Cerebellar cortex (tissue), 1 donor: ENCODE results near the gene TICRR.
A peak's percentile ranks its signal among the peaks of the same experiment; 100 is the strongest.

Source experiments
- DNase-seq: peaks from one replicate; pipeline ENCODE4 v3.0.0-alpha.2; 2015; ENCODE audit warnings: low spot score

The TICRR gene

DNA sequence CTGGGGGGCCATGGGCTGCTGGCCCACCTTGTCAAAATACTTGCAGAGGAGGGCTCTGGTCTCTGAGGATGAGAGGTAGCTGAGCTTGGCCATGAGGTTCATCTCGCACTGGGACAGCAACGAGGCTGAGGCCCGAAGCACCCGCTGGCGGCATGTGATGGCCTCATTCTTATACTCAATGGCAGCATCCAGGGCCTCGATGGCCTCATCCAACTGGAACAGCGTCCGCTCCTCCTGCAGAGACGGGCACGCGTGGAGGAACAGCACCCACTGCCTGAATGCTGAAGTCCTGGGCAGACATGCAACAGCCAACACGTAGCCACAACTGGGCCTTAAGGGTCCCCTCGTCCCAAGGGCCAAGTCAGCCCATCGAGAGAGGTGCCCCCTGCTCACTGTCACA, 55.0 kb downstream of the TICRR start:
- no peak for DNase-seq

DNA sequence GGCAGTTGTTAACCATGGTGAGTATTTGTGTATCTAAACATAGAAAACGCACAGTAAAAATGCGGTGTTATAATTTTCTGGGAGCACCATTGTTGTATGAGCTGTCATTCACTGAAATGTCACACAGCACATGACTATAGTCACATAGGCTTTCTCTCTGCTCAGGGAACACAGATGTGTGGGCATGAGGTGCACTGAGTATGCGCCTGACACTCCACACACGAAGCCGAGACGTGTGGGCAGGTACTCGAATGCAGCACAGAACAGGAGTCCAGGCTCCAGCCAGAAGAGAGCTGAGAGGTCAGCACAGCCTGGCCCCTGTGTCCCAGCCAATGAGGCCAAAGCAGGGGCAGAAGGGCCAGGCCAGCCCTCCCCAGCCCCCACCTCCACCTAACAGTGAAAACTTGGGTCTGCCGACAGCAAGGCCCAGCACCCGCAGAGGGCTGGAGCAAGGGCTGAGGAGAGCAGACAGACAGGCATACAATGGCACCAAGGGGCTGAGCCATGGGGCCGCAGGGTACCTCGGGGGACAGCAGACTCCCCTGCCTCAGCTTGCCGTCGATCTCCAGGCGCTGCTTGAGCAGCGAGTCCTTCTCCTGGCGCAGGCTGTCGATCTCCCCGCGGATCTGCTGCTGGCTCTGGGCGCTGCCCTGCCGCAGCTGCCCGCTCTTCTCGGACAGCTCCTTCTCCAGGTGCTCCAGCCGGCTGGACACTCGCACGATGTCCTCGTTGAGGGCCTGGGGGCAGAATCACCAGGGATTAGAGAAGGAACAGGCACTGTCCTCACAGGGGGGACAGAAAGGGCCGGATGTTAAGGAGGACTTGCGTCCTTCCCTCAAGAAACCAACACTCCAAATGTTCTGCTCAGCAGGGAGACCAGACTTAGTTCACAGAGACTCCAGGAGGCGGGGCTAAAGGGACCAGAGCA, 56.0 kb downstream of the TICRR start:
- no peak for DNase-seq

DNA sequence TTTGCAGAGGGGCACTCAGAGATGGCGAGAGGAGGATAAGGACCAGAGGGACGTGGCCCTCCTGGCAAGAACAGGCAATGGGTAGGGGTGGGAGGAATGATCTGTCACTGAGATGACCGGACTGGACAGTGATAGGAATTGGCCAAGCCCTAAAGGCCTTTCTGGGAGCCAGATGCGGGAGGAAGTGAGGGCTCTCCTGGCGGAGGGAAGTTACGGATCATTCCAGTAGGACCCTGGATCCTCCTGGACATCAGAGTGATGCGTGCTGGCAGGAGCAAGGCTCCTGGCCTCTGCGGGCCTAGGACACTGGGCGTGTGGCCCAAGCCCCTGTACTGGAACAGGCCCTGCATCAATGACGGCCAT, 56.6 kb downstream of the TICRR start:
- no peak for DNase-seq

DNA sequence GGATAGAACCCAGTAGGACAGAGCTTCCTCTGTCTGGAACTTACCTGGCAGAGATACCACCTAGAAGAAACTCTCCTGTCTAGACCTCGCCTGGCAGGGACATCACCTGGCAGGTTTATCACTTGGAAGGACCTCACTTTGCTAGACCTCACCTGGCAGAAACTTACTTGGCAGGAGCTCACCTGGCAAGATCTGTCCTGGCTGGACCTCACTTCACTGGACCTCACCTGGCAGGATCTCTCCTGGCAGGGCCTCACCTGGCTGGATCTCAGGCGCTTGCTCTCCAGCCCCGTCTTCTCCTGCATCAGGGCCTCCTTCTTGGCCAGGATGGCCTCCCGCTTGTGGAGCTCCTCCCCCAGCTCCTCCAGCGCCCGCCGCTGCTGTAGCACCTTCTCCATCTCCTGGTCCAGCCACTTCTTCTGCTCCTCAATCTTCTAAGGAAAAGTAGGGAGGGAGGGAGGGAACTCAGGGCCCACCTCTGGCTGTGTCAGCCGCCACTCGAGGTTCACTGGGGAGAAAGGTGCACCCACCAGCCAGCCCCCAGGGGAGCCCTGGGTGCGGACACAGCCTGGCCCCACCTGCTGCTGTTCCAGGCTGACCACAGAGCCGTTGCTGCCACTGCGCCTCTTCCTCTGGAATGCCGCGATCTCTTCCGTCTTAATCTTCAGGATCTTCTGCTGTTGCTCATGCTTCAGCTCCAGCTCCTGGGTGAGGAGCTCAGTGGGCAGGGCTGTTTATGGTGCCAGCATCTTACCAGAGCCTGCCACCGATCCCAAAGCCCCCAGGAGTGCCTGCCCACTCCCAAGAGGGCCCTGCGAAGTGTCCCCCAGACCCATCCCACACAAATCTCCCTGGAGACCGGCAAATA, 57.5 kb downstream of the TICRR start:
- DNase-seq, result no peak

DNA sequence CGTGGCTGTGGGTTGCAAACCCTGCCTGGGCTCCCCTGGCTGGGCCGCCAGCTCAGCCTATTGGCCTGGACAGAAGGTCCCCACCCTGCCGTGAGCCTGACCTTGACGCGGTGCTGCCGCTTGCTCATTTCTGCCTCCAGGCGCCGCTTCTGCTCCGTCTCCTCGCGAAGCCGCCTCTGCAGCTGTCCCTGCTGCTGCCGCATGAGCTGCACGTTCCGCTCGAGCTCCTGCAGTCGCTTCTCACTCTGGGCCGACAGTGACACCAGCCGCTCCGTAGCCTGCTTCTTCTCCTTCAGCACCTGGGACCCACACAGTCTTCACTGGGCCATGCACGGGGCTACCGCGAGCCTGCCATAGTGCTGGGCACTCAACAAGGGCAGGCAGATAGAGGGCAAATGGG, 58.3 kb downstream of the TICRR start:
- no peak for DNase-seq

DNA sequence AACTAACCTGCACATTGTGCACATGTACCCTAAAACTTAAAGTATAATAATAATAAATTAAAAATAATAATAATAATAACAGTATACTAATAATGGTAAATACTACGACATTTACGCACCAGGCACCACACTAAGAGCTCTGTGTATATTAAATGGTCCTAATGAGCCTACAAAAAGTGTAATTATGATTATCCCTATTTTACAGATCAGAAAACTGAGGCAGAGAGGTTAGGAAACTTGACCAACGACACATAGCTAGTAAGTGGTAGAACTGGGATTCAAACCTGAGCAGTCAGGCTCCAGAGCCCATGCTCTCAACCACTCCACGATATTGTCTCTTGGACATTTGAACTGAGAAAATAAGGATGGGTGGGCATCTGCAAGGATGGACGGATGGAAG, 65.0 kb downstream of the TICRR start:
- DNase-seq, result no peak

DNA sequence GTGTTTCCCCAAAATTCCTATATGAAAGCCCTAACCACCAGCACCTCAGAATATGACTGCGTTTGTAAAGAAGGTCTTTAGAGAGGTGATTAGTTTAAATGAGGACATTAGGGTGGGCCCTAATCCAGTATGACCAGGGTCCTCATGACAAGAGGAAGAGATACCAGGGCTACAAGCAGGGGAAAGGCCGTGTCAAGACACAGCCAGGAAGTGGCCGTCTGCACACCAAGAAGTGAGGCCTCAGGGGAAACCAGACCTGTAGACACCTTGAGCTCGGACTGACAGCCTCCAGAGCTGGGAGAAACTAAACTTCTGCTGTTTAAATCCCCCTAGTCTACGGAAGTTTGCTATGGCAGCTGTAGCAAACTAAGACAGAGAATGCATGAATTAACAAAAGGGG, 65.8 kb downstream of the TICRR start:
- no peak for DNase-seq

DNA sequence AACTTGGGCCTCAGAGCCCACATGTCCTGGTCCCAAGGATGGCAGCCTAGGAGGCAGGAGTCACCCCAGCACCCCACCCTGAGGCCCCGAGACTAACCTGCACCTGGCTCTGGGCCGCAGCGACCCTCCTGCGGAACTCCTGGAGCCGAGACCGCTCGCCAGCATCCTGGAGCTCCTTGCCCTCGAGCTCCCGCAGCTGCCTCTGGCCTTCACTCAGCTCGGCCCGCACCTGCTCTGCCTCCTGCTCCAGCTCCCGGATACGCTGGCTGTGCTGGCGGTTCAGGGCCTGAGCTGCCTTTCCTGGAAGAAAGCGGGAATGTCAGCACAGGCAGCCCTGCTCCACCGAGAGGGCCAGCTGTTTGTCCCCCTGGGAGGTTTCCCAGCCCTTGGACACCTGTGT, 66.8 kb downstream of the TICRR start:
- DNase-seq, result no peak

DNA sequence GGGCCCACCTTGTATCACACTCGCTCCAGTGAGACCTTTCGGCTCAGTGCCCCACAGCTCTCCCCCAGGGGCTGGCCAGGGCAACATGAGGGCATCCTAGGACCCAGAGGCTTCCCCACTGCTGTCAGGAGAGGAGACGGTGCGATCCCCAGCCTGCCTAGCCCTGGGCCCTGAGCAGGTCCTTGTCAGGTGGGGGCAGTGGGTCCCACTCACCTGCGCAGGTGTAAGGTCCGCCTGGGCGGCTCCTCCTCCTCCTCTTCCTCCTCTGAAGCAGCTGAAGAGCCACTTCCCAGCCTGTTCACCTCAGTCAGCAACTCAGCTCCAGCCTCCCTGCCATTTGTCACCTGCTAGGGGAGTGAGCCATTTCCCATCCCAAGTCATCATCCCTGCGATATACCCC, 70.4 kb downstream of the TICRR start:
- DNase-seq, result no peak

DNA sequence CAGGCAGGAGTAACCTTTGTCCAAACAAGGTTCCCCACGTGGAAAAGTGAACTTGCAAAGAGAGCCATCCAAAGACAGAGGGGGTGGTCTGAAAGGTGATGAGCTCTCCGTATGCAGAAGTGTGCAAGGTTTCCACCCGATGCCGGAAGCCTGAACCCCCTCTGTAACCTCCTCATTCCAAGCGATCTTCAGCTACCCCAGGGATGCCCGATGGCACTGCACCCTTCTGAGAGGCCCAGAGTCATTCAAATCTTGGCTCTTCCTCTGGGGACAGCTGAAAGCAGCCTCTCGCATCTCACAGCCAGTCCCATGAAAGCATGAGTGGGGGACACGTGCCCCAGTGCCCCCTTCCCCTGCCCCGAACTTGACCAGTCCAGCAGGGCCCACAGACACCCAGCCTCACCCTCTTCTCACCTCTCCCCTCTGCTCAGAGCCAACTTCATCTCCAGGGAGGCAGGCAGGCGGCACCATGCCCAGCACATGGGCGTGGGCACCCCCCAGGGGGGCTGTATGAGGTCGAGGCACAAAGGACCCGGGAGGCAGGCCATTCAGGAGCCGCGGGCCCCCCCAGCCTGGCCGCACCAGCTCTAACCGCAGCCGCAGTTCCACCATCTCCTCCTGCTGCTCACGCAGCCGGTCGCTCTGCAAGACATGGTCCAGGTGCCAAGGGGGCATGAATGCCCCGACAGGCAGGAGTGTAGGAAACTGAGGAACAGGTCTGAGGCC, 71.3 kb downstream of the TICRR start:
- no peak for DNase-seq

DNA sequence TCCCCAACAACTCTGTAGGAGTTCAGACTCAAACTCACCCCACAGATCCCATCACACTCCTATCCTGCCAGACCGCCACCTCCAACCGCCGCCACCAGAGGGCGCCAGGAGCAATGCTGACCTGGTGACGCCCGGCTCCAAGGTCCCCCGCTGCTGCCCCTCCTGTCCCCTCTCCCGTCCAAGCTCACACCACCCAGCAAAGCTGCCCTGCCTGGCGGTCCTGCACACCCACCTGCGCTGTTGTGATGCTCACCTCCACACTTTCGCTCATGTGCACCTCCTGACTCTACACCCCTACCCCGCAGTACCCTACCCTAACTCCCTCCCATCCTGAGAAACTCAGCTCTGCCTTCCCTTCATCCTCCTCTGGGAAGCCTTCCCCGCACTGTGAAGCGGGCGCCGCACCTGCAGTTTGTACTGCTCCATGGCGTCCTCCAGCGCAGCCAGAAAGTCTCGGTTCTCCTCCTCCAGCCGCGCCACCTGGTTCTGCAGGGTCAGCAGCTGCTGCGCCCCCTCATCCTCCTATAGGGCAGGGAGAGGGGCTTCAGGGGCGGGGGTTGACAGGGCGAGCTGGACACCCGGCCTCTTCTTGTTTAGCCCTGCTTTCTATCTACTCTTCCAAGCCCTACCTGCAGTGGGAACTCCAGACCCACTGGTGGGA, 72.1 kb downstream of the TICRR start:
- peak; percentile 54 for DNase-seq

DNA sequence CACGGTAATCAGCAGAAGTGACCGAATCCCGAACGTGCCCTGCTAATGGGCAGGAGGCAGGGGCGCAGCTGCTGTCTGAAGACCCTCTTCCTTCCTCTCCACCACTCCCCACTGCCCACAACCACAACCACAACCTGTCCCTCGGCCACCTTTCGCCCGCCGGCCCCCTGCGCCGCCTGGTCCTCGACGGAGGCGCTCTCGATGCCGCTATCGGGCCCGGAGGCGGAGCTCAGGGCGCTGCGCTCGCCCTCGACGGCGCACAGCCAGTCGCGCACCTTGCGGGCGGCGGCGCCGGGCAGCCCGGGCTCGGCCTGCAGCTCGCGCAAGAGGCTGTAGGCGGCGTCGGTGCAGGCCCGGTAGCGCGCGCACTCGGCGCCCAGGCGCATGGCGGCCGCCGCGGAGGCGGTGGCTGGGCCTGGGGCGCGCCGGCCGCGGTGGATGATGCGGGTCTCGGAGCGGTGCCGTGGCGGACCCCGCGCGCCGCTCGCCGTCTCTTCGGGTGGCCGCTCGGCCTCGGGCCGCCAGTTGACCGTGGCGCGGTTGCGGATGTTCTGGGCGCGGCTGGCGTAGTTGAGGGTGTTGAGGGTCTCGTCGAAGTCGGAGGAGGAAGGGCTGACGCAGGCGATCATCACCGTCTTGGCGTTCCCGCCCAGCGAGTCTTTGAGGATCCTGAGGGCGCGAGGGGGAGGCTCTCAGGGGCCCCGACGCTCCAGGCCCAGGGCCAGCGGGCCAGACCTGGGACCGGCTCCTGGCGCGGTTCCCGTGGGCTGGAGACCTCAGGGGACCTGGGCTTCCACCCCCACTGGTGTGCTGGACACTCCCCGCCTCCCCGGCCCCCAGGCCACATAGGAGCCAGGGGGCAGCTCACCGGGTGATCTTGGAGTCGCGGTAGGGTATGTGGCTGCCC, 73.1 kb downstream of the TICRR start:
- no peak for DNase-seq

DNA sequence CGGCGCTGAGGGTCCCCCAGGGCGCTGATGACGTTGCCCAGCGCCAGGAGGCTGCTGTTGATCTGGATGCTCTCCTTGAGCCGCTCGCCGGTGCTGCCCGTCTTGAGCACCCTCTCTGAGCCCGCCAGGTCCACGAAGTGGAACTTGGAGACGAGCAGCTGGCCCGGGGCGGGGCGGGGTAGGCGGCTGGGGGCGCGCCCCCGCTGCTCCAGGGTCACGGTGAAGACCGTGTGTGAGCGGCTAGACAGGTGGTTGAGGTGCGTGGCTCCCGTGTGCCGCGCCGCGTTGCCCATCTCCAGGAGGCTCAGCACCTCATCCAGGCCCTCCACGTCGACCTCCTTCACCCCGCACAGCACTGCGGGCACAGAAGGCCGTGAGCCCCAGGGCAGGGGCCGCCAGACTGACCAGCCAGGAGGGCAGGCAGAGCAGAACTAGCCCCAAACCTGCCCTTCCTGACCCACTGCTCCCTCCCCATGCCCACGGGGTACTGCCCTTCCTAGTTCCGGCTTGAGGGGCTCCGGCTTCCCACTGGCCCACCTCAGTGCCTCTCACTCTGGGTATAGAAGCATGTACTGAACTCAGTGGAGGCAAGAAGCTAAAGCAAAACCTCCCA, 73.8 kb downstream of the TICRR start:
- no peak for DNase-seq

DNA sequence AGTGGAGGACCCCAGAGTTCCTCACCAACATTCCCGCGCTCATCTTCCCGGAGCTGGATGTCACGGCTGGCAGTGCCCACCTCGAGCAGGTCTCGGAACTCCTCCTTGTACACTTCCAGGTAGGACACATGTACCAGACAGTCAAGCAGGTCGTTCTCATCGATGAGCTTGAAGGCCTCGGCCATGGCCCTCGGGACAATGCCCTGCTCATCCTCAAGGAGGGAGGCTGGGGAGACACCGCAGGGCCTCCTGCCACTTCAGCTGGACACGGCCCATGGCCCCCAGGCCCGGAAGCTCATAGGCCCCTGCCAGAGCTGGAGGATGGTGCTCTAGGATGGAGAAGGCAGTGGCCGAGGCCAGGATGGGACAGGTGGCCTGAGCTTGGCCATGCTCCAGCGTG, 74.4 kb downstream of the TICRR start:
- DNase-seq, result no peak

DNA sequence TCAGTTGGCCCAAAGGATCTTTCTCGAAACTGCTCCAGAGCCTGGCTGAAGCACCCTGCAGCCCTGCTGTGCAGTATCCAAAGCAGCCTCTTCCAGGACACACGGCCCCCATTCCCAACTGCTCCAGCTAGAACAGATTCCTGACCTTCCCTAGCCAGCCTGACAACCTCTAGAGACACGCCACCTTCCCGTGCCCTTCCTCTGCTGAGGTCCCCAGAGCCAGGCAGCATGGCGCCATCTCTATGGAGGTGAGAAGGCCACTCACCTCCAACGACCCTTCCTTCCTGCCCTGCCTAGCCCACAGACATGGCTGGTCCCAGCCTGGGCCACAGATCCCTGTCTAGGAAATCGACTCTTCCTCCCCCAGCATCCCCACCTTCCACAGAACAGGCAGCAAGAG, 76.9 kb downstream of the TICRR start:
- DNase-seq, result no peak

DNA sequence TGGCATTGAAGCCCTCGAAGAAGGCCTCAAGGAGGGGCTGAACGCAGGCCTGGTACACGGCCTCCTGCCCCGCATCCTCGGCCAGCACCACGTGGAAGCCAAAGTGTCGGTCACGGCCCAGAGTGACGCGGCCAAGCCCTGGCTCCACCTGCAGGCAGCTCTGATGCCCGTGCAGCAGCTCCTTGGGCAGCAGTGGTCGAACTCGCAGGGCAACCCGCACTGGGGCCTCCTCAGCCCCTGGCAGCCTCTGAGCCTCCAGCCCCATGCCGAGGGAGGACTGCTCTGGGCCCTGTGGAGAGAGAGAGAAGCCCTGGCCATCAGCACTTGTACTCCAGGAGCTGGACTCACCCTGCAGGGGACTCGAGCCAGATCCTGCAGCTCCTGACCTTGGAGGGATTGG, 77.4 kb downstream of the TICRR start:
- DNase-seq, result no peak

DNA sequence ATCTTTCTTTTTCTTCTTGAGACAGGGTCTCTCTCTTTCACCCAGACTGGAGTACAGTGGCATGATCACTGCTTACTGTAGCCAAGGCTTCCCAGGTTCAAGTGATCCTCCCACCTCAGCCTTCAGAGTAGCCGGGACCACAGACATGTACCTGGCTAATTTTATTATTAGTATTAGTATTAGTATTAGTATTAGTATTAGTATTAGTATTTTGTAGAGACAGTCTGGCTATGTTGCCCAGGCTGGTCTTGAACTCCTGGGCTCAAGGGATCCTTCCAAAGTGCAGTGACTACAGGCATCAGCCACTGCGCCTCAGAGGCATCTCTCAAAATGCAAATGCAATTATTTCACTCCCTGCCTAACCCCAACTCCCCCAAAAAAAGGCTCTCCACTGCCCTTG, 78.3 kb downstream of the TICRR start:
- DNase-seq, result no peak

DNA sequence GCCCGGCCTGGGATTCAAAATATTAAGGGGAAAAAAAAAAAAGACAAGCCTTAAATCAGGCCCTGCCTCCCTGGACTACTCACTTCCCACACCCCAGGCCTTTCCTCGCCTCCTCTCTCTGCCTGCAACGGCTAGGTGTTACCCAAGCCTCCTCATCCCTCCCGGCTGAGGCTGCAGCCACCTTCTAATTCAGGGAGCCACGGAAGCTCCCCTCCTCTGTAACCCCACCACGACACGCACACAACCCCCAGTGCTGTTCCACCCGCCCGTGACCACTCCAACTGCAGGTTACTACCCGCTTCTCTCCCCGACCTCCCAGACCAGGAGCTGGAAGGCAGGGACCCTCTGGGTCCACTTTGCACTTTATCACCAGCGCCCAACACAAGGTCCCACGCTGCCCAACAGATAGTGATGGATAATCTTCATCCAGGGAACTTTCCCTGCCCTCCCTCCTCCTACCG, 79.1 kb downstream of the TICRR start:
- DNase-seq, result no peak

DNA sequence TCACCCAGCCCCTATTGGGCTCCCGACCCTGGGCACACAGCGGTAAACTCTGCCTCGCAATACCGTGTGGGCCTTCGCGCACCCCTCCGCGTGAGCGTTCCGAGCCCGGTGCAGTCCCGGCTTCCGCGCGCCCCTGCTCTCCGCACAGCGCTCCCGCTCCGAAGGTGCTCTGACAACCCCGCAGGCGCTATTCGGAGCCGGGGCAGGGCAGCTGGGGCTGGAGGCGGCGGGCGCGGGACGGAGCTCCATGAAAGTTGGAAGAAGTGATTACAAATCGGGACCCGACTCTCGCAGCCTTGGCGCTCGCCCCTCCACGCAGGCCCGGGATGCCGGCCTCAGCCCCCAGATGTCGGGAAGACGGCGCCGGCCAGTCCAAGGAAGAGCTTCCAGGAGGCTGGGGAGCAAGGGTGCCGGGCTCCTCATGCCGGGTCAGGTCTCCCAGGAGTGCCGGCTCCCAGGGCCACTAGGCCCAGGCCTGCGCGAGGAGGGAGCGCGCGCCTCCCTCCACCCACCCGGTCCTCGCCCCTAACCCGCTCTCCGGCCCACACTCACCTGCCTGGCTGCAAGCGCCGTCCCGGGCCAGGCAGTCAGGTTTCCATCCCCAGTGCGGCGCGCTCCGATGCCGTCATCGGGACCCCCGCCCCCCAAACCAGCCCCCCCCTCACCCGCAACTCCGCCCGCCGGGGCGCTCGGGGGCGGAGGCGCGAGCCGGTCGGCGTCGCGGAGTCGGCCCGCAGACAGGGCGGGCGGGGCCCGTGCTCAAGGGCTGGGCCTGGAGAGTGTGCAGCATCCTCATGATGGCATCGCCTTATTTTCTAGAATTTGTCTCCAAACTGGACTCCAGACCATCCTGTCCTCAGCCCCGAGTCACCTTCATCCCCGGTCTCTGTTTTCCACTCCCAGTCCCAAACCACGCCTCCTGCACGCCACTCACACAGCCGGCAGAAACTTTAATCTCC, 79.9 kb downstream of the TICRR start, which contains the start of gene KIF7:
Gene KIF7 (minus strand): TSS at position 621 of the 959 bp plus-strand sequence. CDS start 2,537 bp downstream, outside the sequence.
- DNase-seq, result peak; percentile 27
